A673 (cell line): Measurements from ENCODE around the gene ZNF827. TPM values are rescaled to one million over a fixed set of nuclear protein-coding genes. Genes with fewer than 3 reads are reported as not detected.

Experiments
- BruUV-seq: library from RNA; stranded (reverse); fragments of 400-500 nt; replicated peaks from 2 replicates; lab custom pipeline; 2021; lab: Mats Ljungman, UMichigan
- CTCF ChIA-PET: fragments of 300-600 bp; sonication (Branson Sonifier 250); formaldehyde crosslinking; loops from one replicate; lab custom pipeline; 2022; ENCODE audit warnings: antibody characterized with exemption; lab: Charles Lee
- POLR2A ChIA-PET: fragments of 300-600 bp; sonication (Branson Sonifier 250); formaldehyde crosslinking; loops from one replicate; lab custom pipeline; 2022; ENCODE audit warnings: antibody characterized with exemption; ENCODE audit not compliant: low non-redundant PET; lab: Charles Lee
- DNase-seq: peaks from one replicate; pipeline ENCODE4 v3.0.0-alpha.2; 2015; ENCODE audit warnings: low spot score
- H3K27ac ChIP-seq: fragments of 200-600 bp; sonication (generic); 2 replicates; pipeline ENCODE4 v1.5.1; 2016; ENCODE audit warnings: mixed run types, low read depth, mild to moderate bottlenecking, mixed read lengths, antibody characterized with exemption, low read length; ENCODE audit not compliant: poor library complexity, severe bottlenecking
- H3K27me3 ChIP-seq: fragments of 200-600 bp; sonication (generic); replicated peaks from 2 replicates; pipeline ENCODE4 v1.6.1; 2017; ENCODE audit warnings: mixed run types, low read depth, mild to moderate bottlenecking, mixed read lengths, antibody characterized with exemption, low read length; ENCODE audit not compliant: insufficient read depth, poor library complexity
- H3K36me3 ChIP-seq: fragments of 200-600 bp; sonication (generic); 2 replicates; pipeline ENCODE4 v1.6.1; 2016; ENCODE audit warnings: mixed run types, mild to moderate bottlenecking, mixed read lengths, antibody characterized with exemption, low read length; ENCODE audit not compliant: insufficient read depth, poor library complexity, severe bottlenecking
- H3K4me1 ChIP-seq: fragments of 200-600 bp; sonication (generic); 2 replicates; pipeline ENCODE4 v1.6.1; 2017; ENCODE audit warnings: mixed run types, mild to moderate bottlenecking, mixed read lengths, antibody characterized with exemption, low read length; ENCODE audit not compliant: insufficient read depth, poor library complexity, severe bottlenecking
- H3K4me3 ChIP-seq: fragments of 200-600 bp; sonication (generic); 2 replicates; pipeline ENCODE4 v1.5.1; 2016; ENCODE audit warnings: low read depth, mixed run types, mild to moderate bottlenecking, mixed read lengths, low read length; ENCODE audit not compliant: poor library complexity, severe bottlenecking
- H3K9me3 ChIP-seq: fragments of 200-600 bp; sonication (generic); 2 replicates; pipeline ENCODE4 v1.6.1; 2016; ENCODE audit warnings: mixed run types, low read depth, mild to moderate bottlenecking, mixed read lengths, antibody characterized with exemption, low read length; ENCODE audit not compliant: poor library complexity, severe bottlenecking
- CTCF ChIP-seq: fragments of 300-800, 200-600 bp; sonication (generic); conservative IDR thresholded peaks from 2 replicates; pipeline ENCODE4 v1.5.1; 2017; ENCODE audit warnings: low read depth, mild to moderate bottlenecking, antibody characterized with exemption, low read length, moderate library complexity, mixed read lengths
- EZH2 ChIP-seq: fragments of 200-600 bp; sonication (generic); IDR thresholded peaks from 2 replicates; pipeline ENCODE4 v1.6.1; 2017; ENCODE audit warnings: borderline replicate concordance, low read depth, mild to moderate bottlenecking, mixed read lengths, antibody characterized with exemption, low read length; ENCODE audit not compliant: poor library complexity, severe bottlenecking
- intact Hi-C: fragments of 100-400 bp; cut with micrococcal nuclease; formaldehyde crosslinking; loops from one replicate; pipeline ENCODE4 v1.10.0; 2022; ENCODE audit not compliant: unreplicated experiment
- total RNA-seq: library from RNA; stranded (reverse); gene quantifications from 2 replicates; pipeline ENCODE4 v1.2.3, GENCODE V29; 2021

The ZNF827 gene
- total RNA-seq, 1 experiment from 2014 or later = 20.0 TPM

DNA sequence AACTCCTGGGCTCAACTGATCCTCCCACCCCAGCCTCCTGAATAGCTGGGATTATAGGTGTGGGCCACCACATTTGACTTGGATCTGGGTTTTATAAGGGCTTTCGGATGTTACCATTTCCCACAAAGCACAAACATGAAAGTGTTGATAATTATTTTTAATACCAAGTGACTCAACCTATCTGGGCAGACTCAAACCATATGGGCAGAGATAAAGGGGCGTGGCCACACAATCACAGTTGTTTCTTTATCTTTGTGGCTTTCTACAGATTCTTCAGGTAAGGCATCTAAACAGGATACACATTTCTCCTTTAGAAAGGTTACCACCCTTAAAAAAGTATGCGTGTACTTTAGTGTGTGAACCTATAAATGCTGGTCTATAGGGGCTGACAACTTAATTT is 122.5 kb downstream of the ZNF827 start:
- Histone ChIP-seq H3K4me1 (no peaks in the 10 kb centered on the region), H3K36me3 (no peaks in the 10 kb centered on the region), H3K27ac (no peak overlapping the region), H3K27me3 (no peaks in the 10 kb centered on the region), H3K9me3 (no peaks in the 10 kb centered on the region), H3K4me3 (no peak overlapping the region)
- POLR2A ChIA-PET = no interaction called here
- TF ChIP-seq EZH2 = no peak
- no peak for TF ChIP-seq CTCF
- CTCF ChIA-PET = no interaction called here
- intact Hi-C loops = no loop called here
- no TSS peak for BruUV-seq
- DNase-seq = no peak

DNA sequence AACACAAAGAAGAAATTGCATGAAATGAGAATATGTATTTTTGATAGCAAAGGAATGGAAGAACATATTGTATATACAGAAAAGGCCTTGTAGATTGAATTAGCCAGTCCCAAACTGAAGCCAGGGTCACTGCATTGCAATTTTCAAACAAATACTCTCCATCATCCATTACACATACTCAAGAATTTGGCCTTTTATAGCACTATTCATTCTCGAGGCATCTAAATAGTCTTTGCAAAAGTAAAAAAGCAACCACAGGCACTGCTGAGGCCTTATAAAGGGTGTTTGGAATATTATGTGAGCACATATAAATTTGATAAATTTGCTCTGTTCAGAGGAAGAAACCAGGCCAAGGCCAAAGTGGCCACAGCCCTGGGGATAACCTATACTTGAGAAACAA is 123.0 kb downstream of the ZNF827 start:
- ChIA-PET CTCF (no interaction called here), POLR2A (no interaction called here)
- H3K27ac ChIP-seq = no peak overlapping the region

DNA sequence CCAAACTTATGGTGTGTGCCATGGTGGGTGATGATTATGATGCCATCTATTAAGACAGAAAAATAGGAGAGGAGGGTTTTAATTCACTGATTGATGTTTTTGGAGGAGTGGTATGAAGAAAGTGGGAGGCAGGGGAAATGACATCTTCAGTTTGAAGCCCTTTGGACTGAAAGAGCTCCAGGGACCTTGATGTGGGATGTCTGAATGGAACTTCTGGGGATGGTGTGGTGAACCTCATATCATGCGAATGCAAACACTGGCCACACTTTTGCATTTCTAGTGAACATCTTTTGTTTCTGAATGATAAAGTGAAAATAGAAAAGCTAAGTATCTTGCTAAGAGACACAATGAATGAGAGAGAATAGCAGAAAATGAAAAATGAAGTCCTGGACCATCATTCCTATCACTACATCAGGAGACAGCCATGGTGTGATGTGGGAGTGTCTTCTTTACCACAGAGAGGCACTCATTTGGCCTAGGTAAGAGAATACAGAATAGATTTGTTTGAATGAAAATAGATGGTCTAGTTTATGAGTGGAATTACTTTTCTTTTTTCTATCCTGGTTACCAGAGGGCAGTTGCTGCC is 123.5 kb downstream of the ZNF827 start:
- no TSS peak for BruUV-seq
- DNase-seq = no peak
- TF ChIP-seq EZH2 (no peak), CTCF (no peak)
- Histone ChIP-seq H3K9me3 (no peaks in the 10 kb centered on the region), H3K4me1 (no peaks in the 10 kb centered on the region), H3K36me3 (no peaks in the 10 kb centered on the region), H3K27ac (no peak overlapping the region), H3K27me3 (no peaks in the 10 kb centered on the region), H3K4me3 (no peak overlapping the region)
- intact Hi-C loops = no loop called here
- ChIA-PET CTCF (no interaction called here), POLR2A (no interaction called here)

More for the DNA sequence above, 123.0 kb downstream of the ZNF827 start:
- H3K4me1 ChIP-seq = no peaks in the 10 kb centered on the region
- no peak for TF ChIP-seq CTCF
- no peak for TF ChIP-seq EZH2
- no peaks in the 10 kb centered on the region for H3K9me3 ChIP-seq
- H3K36me3 ChIP-seq = no peaks in the 10 kb centered on the region
- no TSS peak for BruUV-seq
- DNase-seq = no peak
- H3K27me3 ChIP-seq = no peaks in the 10 kb centered on the region
- no peak overlapping the region for H3K4me3 ChIP-seq
- intact Hi-C loops = no loop called here
